HepG2 (cell line): ENCODE measurements around the gene ZMIZ1. TPM values are rescaled to one million over a fixed set of nuclear protein-coding genes. Genes with fewer than 3 reads are reported as not detected.

Source experiments
- ATAC-seq: fragments of 200-7000 bp; cut with Tn5 transposase; 3 replicates; pipeline ENCODE4 v1.9.1; 2020; ENCODE audit warnings: mild to moderate bottlenecking, moderate library complexity
- BruUV-seq: library from RNA; stranded (reverse); fragments of 400-500 nt; replicated peaks from 2 replicates; lab custom pipeline; 2021; lab: Mats Ljungman, UMichigan
- CTCF ChIA-PET: fragments of 300-600 bp; formaldehyde crosslinking; extraction: SDS; loops from one replicate; lab custom pipeline; 2021; ENCODE audit warnings: low total read pairs, inconsistent platforms, low intra/inter-chr PET ratio; lab: Yijun Ruan, JAX
- POLR2A ChIA-PET: fragments of 350-600 bp; sonication (Branson Sonifier 250); formaldehyde crosslinking; loops from one replicate; lab custom pipeline; 2020; ENCODE audit warnings: antibody characterized with exemption, inconsistent platforms; lab: Yijun Ruan, JAX
- DNase-seq: peaks from one replicate; pipeline ENCODE4 v3.0.0-alpha.2; 2015; ENCODE audit warnings: low spot score
- FAIRE-seq: peaks from 3 replicates; lab custom pipeline; 2011; peaks lifted over from hg19 to GRCh38; lab: Jason Lieb, UNC
- H2AFZ ChIP-seq: one replicate; pipeline ENCODE4 v1.6.1; 2011; ENCODE audit warnings: low read length, inconsistent platforms
- H3K27ac ChIP-seq: fragments of 300-600 bp; 3 replicates; pipeline ENCODE4 v1.8.0; 2011; ENCODE audit warnings: mixed run types, mild to moderate bottlenecking, mixed read lengths, low read length, inconsistent platforms; ENCODE audit not compliant: insufficient read depth; ENCODE audit errors: extremely low read length
- H3K27me3 ChIP-seq, 2 experiments: fragments of 200-600 bp in 1 of 2; 2 replicates in 1 of 2; 3 replicates in 1 of 2; pipeline versions ENCODE4 v1.6.0 to v1.8.0; 2011; ENCODE audit warnings: low read length in 2 of 2, mild to moderate bottlenecking in 2 of 2, moderate library complexity in 2 of 2, inconsistent platforms in 1 of 2; ENCODE audit not compliant: insufficient read depth in 2 of 2, control insufficient read depth in 1 of 2
- H3K36me3 ChIP-seq, 2 experiments: fragments of 200-600 bp in 1 of 2; replicated peaks in 1 of 2; 2 replicates in 1 of 2; 3 replicates in 1 of 2; pipeline versions ENCODE4 v1.5.1 to v1.8.0; 2011; ENCODE audit warnings: low read length in 2 of 2, inconsistent platforms in 1 of 2; ENCODE audit not compliant: insufficient read depth in 2 of 2, control insufficient read depth in 1 of 2
- H3K4me1 ChIP-seq: 2 replicates; pipeline ENCODE4 v1.5.1; 2012; ENCODE audit warnings: low read length, inconsistent platforms; ENCODE audit not compliant: insufficient read depth
- H3K4me2 ChIP-seq: 2 replicates; pipeline ENCODE4 v1.6.0; 2011; ENCODE audit warnings: low read depth, low read length, inconsistent platforms
- H3K4me3 ChIP-seq, 3 experiments: fragments of 200-600 bp in 1 of 3; sonication (generic), shearing (Covaris generic) in 1 of 3; replicated peaks in 1 of 3; 2 replicates each; pipeline ENCODE4 v1.5.1; 2011 to 2016; ENCODE audit warnings: low read length in 3 of 3, inconsistent platforms in 2 of 3, low read depth in 2 of 3, mild to moderate bottlenecking in 2 of 3, control low read depth in 1 of 3, mixed read lengths in 1 of 3; ENCODE audit not compliant: insufficient read depth in 1 of 3
- H3K79me2 ChIP-seq: one replicate; pipeline ENCODE4 v1.6.1; 2011; ENCODE audit warnings: low read length, inconsistent platforms; ENCODE audit not compliant: insufficient read depth
- H3K9ac ChIP-seq: 2 replicates; pipeline ENCODE4 v1.6.0; 2011; ENCODE audit warnings: mild to moderate bottlenecking, low read depth, low read length, inconsistent platforms; ENCODE audit not compliant: insufficient read depth
- H3K9me3 ChIP-seq: 2 replicates; pipeline ENCODE4 v1.5.1; 2012; ENCODE audit warnings: mild to moderate bottlenecking, low read length
- H4K20me1 ChIP-seq: 2 replicates; pipeline ENCODE4 v1.6.0; 2011; ENCODE audit warnings: inconsistent platforms, mild to moderate bottlenecking, low read length, moderate library complexity; ENCODE audit not compliant: insufficient read depth
- AGO2 ChIP-seq: fragments of 200-400 bp; formaldehyde crosslinking; optimal IDR thresholded peaks from 2 replicates; pipeline ENCODE3; 2017; ENCODE audit warnings: mild to moderate bottlenecking, low read depth, low read length, moderate library complexity
- POLR2A ChIP-seq, 2 experiments: IDR thresholded peaks; 2 replicates each; pipeline ENCODE4 v1.6.1; 2011; ENCODE audit warnings: low read depth in 2 of 2, low read length in 2 of 2, mild to moderate bottlenecking in 1 of 2, moderate library complexity in 1 of 2; ENCODE audit not compliant: insufficient read depth in 1 of 2
- PPARG ChIP-seq: conservative IDR thresholded peaks from 2 replicates; pipeline ENCODE4 v1.6.1; 2016; ENCODE audit warnings: missing biosample characterization, missing genetic modification reagents
- RARA ChIP-seq: IDR thresholded peaks from 2 replicates; pipeline ENCODE4 v1.6.1; 2016; ENCODE audit warnings: missing genetic modification reagents, missing compliant biosample characterization
- THYN1 ChIP-seq: sonication (generic); formaldehyde crosslinking; IDR thresholded peaks from 2 replicates; pipeline ENCODE4 v1.8.1; 2023; ENCODE audit warnings: low read depth, mild to moderate bottlenecking, moderate library complexity, missing genetic modification reagents, borderline replicate concordance
- ZNF354B ChIP-seq: sonication (generic); formaldehyde crosslinking; IDR thresholded peaks from 2 replicates; pipeline ENCODE4 v1.8.0; 2022; ENCODE audit warnings: mild to moderate bottlenecking, missing genetic modification reagents
- WGBS: methylation state at CpG from one replicate; pipeline ENCODE4 v1.1.6; 2017; ENCODE audit warnings: low lambda C conversion rate; 5-methylcytosine and 5-hydroxymethylcytosine counted together
- in situ Hi-C: cut with HindIII; loops from 2 replicates; pipeline ENCODE4 v1.10.0; 2017; ENCODE audit warnings: low pct_unique_long_range_greater_than_20kb; ENCODE audit not compliant: extremely low pct_ligation_motif_present
- intact Hi-C: fragments of 100-400 bp; cut with micrococcal nuclease; formaldehyde crosslinking; loops from one replicate; pipeline ENCODE4 v1.10.0; 2022; ENCODE audit not compliant: unreplicated experiment
- polyA plus RNA-seq, 8 experiments: library from polyadenylated mRNA; depleted of rRNA in 3 of 8; stranded (reverse) in 7 of 8; unstranded in 1 of 8; fragments of >200 nt; fragmentation: Illumina TruSeq in 4 of 8; extraction: Trizol in 4 of 8; gene quantifications; 2 replicates each; pipeline versions ENCODE4 v1.2.1 to v1.2.3, GENCODE V29; 2011 to 2016; ENCODE audit warnings: low read depth in 4 of 8, missing spikeins in 1 of 8, mixed read lengths in 1 of 8; ENCODE audit not compliant: insufficient read depth in 1 of 8
- total RNA-seq, 5 experiments: library from RNA; depleted of rRNA; stranded (reverse); fragments of >200 nt; fragmentation: Illumina TruSeq; extraction: Trizol; gene quantifications; 2 replicates each; pipeline ENCODE4 v1.2.3, GENCODE V29; 2016; ENCODE audit warnings: low read depth in 1 of 5
- TF ChIP-seq, protein P1 (sequence below): sonication (generic); formaldehyde crosslinking; IDR thresholded peaks from 2 replicates; pipeline ENCODE4 v1.8.0; 2022; ENCODE audit warnings: mild to moderate bottlenecking, missing genetic modification reagents, borderline replicate concordance
- TF ChIP-seq, protein P2 (sequence below): sonication (generic); formaldehyde crosslinking; IDR thresholded peaks from 2 replicates; pipeline ENCODE4 v1.5.1; 2020; ENCODE audit warnings: mild to moderate bottlenecking, missing genetic modification reagents, moderate library complexity

The ZMIZ1 gene
- total and polyA plus RNA-seq, 2 of the 13 experiments (the other 11 are each of a cell fraction or from before 2014, with no cell fraction given) = 5.3 to 10.2 TPM

DNA sequence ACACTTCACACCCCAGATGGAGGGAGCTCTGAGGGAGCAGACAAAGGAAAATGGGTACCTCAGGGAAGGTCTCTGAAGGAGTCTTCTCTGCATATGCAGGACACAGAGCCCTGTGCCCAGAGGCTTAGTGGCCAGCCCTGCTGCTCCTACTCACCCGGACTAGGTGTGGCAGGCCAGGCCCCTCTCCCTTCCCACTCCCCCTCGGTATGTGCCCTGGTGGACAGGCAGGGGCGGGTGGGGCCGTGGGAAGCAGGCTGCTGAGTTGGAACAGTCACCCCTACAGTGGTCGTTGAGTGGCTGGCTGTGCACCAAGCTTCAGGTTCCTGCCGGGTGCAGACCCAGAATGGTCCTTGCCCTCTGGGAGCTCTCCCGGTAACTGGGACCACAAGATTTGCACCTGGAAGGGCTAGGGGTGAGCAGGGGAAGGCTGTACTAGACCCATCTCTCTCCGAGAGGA lies 68.6 kb downstream of the ZMIZ1 start:
- H3K9ac ChIP-seq = no peak overlapping the region
- H3K36me3 ChIP-seq = peaks cover 39 to 88% of the 10 kb centered on the region in 2 experiments
- H3K9me3 ChIP-seq = no peaks in the 10 kb centered on the region
- BruUV-seq = no TSS peak
- no peak overlapping the region for H3K4me2 ChIP-seq
- FAIRE-seq = no peak
- no peak overlapping the region for H3K4me3 ChIP-seq
- peaks cover 26% of the 10 kb centered on the region for H3K79me2 ChIP-seq
- 80% methylated on average over 5 of the region's 8 CpGs for WGBS
- H2AFZ ChIP-seq = no peak overlapping the region
- in situ Hi-C loops = no loop called here
- H4K20me1 ChIP-seq = peaks cover 15% of the 10 kb centered on the region; the same call in 1 of the 2 replicates
- H3K4me1 ChIP-seq = peaks cover 32% of the 10 kb centered on the region
- DNase-seq = no peak
- ATAC-seq = no peak
- POLR2A ChIA-PET = no interaction called here
- TF ChIP-seq, protein P1, sequence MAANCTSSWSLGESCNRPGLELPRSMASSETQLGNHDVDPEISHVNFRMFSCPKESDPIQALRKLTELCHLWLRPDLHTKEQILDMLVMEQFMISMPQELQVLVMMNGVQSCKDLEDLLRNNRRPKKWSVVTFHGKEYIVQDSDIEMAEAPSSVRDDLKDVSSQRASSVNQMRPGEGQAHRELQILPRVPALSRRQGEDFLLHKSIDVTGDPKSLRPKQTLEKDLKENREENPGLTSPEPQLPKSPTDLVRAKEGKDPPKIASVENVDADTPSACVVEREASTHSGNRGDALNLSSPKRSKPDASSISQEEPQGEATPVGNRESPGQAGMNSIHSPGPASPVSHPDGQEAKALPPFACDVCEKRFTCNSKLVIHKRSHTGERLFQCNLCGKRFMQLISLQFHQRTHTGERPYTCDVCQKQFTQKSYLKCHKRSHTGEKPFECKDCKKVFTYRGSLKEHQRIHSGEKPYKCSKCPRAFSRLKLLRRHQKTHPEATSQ (CRISPR knock-in tag) = no peak
- 0 out of 4 replicates have a peak, but pooled peaks of 1 of the 2 experiments have one; percentile 15 for TF ChIP-seq POLR2A (IDR thresholded peaks at IDR 0.05; ENCODE audit: insufficient read depth in 1 of 2, low read depth in 2 of 2, low read length in 2 of 2)
- H3K27ac ChIP-seq = no peak overlapping the region
- CTCF ChIA-PET = no interaction called here
- intact Hi-C loops = no loop called here
- no peaks in the 10 kb centered on the region for H3K27me3 ChIP-seq

DNA sequence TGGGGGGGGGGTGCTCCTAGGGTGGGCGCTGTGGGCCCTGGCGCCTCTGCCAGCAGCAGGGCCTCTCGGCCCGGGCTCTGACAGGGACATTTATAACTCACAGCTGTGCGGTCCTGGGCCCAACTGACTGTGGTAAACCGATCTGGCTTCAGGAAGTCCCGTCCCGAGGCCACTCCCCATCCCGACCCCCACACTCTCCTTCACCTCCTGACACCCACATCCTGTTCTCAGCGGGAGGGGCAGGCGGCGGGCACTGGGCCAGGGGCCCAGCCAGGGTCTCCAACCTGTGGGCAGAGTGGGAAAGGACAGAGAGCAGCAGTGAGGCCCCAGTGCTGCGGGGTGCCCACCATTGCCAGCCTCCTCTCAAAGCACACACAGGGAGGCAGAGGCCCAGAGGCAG lies 69.1 kb downstream of the ZMIZ1 start:
- Histone ChIP-seq H3K27me3 (no peaks in the 10 kb centered on the region), H3K9ac (no peak overlapping the region), H3K36me3 (peaks cover 42 to 88% of the 10 kb centered on the region in 2 experiments), H4K20me1 (peaks cover 14% of the 10 kb centered on the region; the same call in 1 of the 2 replicates), H2AFZ (no peak overlapping the region), H3K4me2 (no peak overlapping the region), H3K9me3 (no peaks in the 10 kb centered on the region), H3K79me2 (peaks cover 24% of the 10 kb centered on the region), H3K4me1 (peaks cover 28% of the 10 kb centered on the region), H3K4me3 (no peak overlapping the region), H3K27ac (no peak overlapping the region)
- WGBS = 95% methylated on average over 9 of the region's 13 CpGs
- in situ Hi-C loops = no loop called here
- CTCF ChIA-PET = no interaction called here
- no peak for DNase-seq
- ATAC-seq = no peak
- intact Hi-C loops = no loop called here
- POLR2A ChIA-PET = no interaction called here
- no peak for FAIRE-seq
- no TSS peak for BruUV-seq
- no peak for TF ChIP-seq ZNF354B (CRISPR knock-in tag)
- TF ChIP-seq THYN1 = no peak
- TF ChIP-seq RARA (CRISPR knock-in tag) = no peak
- no peak for TF ChIP-seq AGO2
- TF ChIP-seq, protein P2, sequence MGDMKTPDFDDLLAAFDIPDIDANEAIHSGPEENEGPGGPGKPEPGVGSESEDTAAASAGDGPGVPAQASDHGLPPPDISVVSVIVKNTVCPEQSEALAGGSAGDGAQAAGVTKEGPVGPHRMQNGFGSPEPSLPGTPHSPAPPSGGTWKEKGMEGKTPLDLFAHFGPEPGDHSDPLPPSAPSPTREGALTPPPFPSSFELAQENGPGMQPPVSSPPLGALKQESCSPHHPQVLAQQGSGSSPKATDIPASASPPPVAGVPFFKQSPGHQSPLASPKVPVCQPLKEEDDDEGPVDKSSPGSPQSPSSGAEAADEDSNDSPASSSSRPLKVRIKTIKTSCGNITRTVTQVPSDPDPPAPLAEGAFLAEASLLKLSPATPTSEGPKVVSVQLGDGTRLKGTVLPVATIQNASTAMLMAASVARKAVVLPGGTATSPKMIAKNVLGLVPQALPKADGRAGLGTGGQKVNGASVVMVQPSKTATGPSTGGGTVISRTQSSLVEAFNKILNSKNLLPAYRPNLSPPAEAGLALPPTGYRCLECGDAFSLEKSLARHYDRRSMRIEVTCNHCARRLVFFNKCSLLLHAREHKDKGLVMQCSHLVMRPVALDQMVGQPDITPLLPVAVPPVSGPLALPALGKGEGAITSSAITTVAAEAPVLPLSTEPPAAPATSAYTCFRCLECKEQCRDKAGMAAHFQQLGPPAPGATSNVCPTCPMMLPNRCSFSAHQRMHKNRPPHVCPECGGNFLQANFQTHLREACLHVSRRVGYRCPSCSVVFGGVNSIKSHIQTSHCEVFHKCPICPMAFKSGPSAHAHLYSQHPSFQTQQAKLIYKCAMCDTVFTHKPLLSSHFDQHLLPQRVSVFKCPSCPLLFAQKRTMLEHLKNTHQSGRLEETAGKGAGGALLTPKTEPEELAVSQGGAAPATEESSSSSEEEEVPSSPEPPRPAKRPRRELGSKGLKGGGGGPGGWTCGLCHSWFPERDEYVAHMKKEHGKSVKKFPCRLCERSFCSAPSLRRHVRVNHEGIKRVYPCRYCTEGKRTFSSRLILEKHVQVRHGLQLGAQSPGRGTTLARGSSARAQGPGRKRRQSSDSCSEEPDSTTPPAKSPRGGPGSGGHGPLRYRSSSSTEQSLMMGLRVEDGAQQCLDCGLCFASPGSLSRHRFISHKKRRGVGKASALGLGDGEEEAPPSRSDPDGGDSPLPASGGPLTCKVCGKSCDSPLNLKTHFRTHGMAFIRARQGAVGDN (CRISPR knock-in tag) = peak; percentile 22; the same call in 1 of the 2 replicates
- no peak for TF ChIP-seq PPARG
